GM19455 (cell line): Measurements from ENCODE around the gene LHX8.
"Not testable (repeated sequence)": the region's sequence is repeated elsewhere in the genome, so short reads cannot be mapped to it uniquely, and the experiment has no call there.

Source experiments
- ATAC-seq: cut with Tn5 transposase; IDR thresholded peaks from one replicate; pipeline ENCODE4 v1.9.1; 2021; ENCODE audit not compliant: unreplicated experiment

LHX8 gene

GRCh38 chr1:75132812-75133619 is 1.2 kb upstream of the LHX8 start:
- ATAC-seq, result no peak

- ATAC-seq, result no peak
Observed at GRCh38 chr1:75134647-75135572, 722 bp downstream of the LHX8 start.

- no peak for ATAC-seq
Observed at GRCh38 chr1:75135573-75136194, 1.5 kb downstream of the LHX8 start.

- no peak for ATAC-seq
Observed at GRCh38 chr1:75136195-75136815, 2.1 kb downstream of the LHX8 start.

GRCh38 chr1:75136921-75137641 is 2.9 kb downstream of the LHX8 start:
- ATAC-seq, result no peak

GRCh38 chr1:75152092-75152491 is 17.9 kb downstream of the LHX8 start:
- no peak for ATAC-seq

GRCh38 chr1:75159154-75159553 is 25.0 kb downstream of the LHX8 start:
- no peak for ATAC-seq

GRCh38 chr1:75165264-75165663 is 31.1 kb downstream of the LHX8 start:
- no peak for ATAC-seq

GRCh38 chr1:75166821-75167220 is 32.6 kb downstream of the LHX8 start:
- ATAC-seq, result no peak

GRCh38 chr1:75170011-75170410 is 35.8 kb downstream of the LHX8 start:
- ATAC-seq, result no peak

GRCh38 chr1:75170981-75171380 is 36.8 kb downstream of the LHX8 start:
- ATAC-seq, result no peak

GRCh38 chr1:75171876-75172275 is 37.7 kb downstream of the LHX8 start:
- ATAC-seq, result no peak

GRCh38 chr1:75172556-75172955 is 38.4 kb downstream of the LHX8 start:
- ATAC-seq, result no peak

- ATAC-seq, result no peak
Observed at GRCh38 chr1:75174031-75174760, 40.0 kb downstream of the LHX8 start.

GRCh38 chr1:75181214-75181955 is 47.2 kb downstream of the LHX8 start:
- ATAC-seq, result not testable (repeated sequence)

- no peak for ATAC-seq
Observed at GRCh38 chr1:75188892-75189291, 54.7 kb downstream of the LHX8 start.

GRCh38 chr1:75198163-75198562 is 64.0 kb downstream of the LHX8 start:
- no peak for ATAC-seq

- ATAC-seq, result no peak
Observed at GRCh38 chr1:75198761-75199160, 64.6 kb downstream of the LHX8 start.

- no peak for ATAC-seq
Observed at GRCh38 chr1:75202751-75203150, 68.6 kb downstream of the LHX8 start.
